ENCODE results near the gene FXYD3. TPM values are rescaled to one million over a fixed set of nuclear protein-coding genes. Genes with fewer than 3 reads are reported as not detected.

Gene FXYD3
- total RNA-seq, 6 experiments from 2014 or later, result 1.0 TPM; not detected in 5

DNA sequence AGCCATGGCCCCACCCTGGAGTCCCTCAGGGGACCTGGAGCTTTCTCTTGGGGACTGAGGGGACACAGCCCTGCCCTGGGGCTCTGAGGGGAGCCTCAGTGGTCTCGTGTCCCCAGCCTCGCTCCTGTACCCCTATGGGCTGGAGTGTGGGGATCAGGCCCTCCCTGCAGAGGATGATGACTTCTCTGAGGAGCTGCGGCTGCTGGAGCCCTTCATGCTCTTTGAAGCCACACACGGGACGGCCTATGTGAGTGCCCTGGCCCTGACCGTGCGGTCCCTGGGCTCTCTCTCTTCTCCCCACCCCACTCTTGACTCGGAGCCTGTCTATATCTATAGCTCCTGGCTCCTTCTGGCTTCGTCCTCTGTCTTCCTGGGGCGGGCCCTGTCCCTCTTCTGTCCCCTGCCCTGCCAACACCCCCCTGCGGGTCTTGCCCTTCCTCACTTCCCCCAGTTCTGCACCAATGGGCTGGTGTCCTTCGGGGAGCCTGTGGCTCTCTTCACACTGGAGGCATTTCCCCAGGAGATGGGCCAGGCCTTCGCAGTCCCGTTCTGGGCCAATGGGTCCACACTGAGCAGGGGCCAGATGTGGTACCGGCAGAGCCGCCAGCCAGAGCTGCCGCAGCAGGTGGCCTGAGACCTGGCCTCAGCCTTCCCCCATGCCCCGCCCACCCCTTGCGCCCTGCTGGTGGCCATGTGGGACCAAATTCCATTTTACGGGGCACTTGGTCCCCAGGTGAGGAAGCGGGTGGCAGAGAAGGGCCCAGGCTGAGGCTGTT is 41.0 kb upstream of the FXYD3 start:
- H3K36me3 ChIP-seq, result no peaks in the 10 kb centered on the region
- TF ChIP-seq, protein P1, sequence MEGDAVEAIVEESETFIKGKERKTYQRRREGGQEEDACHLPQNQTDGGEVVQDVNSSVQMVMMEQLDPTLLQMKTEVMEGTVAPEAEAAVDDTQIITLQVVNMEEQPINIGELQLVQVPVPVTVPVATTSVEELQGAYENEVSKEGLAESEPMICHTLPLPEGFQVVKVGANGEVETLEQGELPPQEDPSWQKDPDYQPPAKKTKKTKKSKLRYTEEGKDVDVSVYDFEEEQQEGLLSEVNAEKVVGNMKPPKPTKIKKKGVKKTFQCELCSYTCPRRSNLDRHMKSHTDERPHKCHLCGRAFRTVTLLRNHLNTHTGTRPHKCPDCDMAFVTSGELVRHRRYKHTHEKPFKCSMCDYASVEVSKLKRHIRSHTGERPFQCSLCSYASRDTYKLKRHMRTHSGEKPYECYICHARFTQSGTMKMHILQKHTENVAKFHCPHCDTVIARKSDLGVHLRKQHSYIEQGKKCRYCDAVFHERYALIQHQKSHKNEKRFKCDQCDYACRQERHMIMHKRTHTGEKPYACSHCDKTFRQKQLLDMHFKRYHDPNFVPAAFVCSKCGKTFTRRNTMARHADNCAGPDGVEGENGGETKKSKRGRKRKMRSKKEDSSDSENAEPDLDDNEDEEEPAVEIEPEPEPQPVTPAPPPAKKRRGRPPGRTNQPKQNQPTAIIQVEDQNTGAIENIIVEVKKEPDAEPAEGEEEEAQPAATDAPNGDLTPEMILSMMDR (IDR thresholded peaks at IDR 0.05), result no peak
- TF ChIP-seq POLR2A (IDR thresholded peaks at IDR 0.05), result no peak
- H3K4me1 ChIP-seq, result no peaks in the 10 kb centered on the region
- H3K4me3 ChIP-seq, result no peak overlapping the region
- ATAC-seq, result peak in 1 of 4 donors; percentile 14
- intact Hi-C loops (cut with DNase I), result no loop called here
- DNase-seq, result no peak
- H3K27ac ChIP-seq, result no peak overlapping the region
- H3K9me3 ChIP-seq, result no peaks in the 10 kb centered on the region
- H3K27me3 ChIP-seq, result no peaks in the 10 kb centered on the region
- 86% methylated on average over 8 of the region's 21 CpGs for WGBS (ENCODE audit: insufficient coverage, low coverage, low lambda C conversion rate, missing lambda C conversion rate)

DNA sequence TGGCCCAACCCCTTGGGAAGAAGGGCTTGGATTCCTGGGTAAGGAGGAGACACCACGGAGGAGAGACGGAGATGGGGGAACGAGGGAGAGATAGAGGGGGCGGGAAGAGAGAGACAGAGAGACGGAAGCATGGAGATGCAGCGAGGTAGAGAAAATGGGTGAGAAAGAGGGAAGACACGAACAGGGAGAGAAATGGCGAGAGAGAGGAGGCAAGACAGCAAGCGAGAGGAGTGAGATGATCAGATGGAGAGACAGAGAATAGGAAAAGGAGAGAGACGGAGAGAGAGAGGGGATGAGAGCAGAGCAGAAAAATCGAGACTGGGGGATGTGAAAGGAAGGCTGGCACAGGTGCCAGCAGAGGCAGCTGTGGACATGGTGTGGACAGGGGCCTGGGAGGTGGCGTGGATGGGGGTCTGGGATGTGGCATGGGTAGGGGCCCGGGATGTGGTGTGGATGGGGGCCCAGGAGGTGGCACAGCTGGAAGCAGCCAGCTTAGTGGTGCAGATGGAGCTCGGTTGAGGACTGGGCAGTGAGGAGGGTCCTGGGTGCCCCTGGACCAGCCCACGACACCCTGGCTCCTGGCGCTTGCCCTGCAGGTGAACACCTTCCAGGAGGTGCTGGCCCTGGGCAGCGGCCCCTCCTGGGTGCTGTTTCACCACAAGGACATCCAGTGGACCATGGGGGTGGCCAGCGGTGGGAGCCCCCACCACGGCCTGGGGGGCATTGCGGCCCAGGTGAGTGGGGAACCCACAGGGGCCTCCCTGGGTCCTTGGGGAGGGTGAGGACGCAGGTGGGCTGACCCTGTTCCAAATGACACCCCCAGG is 40.2 kb upstream of the FXYD3 start:
- TF ChIP-seq, protein P1 (IDR thresholded peaks at IDR 0.05), result no peak
- no peak for TF ChIP-seq POLR2A (IDR thresholded peaks at IDR 0.05)
- H3K4me3 ChIP-seq, result no peak overlapping the region
- ATAC-seq (peak in 1 of 4 donors; percentile 4), DNase-seq (no peak)
- no peaks in the 10 kb centered on the region for H3K9me3 ChIP-seq
- 86% methylated on average over 12 of the region's 21 CpGs for WGBS (ENCODE audit: insufficient coverage, low coverage, low lambda C conversion rate, missing lambda C conversion rate)
- H3K27me3 ChIP-seq, result no peaks in the 10 kb centered on the region
- H3K27ac ChIP-seq, result no peak overlapping the region
- H3K4me1 ChIP-seq, result peaks cover 0 to 3% (median 1%) of the 10 kb centered on the region in 4 donors
- no peaks in the 10 kb centered on the region for H3K36me3 ChIP-seq
- intact Hi-C loops (cut with DNase I), result no loop called here

DNA sequence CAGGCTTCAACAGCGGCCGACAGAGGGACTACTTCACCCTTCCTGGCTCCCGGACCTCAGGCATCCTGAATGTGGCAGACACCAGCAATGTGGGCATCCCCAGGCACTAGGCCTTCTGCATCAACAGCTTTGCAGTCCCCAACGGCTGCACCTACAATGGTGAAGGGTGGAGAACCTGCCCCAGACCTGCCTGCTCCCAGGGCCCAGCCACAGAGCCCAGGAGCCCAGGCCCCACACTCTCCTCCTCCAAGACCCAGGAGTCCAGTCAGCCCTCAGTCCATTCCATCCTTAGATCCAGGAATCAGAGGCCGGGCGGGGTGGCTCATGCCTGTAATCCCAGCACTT is 39.6 kb upstream of the FXYD3 start:
- H3K27me3 ChIP-seq, result no peaks in the 10 kb centered on the region
- 67% methylated on average over 1 of the region's 6 CpGs for WGBS (ENCODE audit: insufficient coverage, low coverage, low lambda C conversion rate, missing lambda C conversion rate)
- intact Hi-C loops (cut with DNase I), result no loop called here
- no peaks in the 10 kb centered on the region for H3K9me3 ChIP-seq
- ATAC-seq, result no peak
- H3K36me3 ChIP-seq, result no peaks in the 10 kb centered on the region
- peaks cover 0 to 8% (median 4%) of the 10 kb centered on the region in 4 donors for H3K4me1 ChIP-seq
- no peak for DNase-seq
- H3K27ac ChIP-seq, result no peak overlapping the region
- no peak overlapping the region for H3K4me3 ChIP-seq
- TF ChIP-seq, protein P1 (IDR thresholded peaks at IDR 0.05), result no peak
- no peak for TF ChIP-seq POLR2A (IDR thresholded peaks at IDR 0.05)

DNA sequence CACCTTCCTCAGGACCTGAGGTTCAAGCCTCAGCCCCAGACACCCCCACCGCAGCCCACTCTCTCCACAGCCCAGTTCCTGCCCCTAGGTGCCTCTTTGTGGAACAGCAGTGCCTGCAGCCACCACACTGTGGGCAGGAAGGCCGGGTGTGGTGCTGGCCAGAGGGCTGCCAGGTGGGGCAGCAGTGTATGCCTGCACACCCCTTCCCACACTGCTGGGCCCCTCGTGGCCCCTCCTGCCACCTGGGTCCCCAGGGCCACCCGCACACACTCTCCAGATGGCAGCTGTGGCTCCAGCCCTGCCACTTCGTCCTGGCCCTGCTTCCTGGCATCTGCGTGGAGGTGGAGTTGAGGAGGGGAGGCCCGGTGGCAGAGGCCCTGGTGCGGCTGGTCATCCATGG is 39.0 kb upstream of the FXYD3 start:
- no CpG with 5 or more reads among the region's 8 CpGs for WGBS (ENCODE audit: insufficient coverage, low coverage, low lambda C conversion rate, missing lambda C conversion rate)
- intact Hi-C loops (cut with DNase I), result no loop called here
- Histone ChIP-seq H3K27ac (no peak overlapping the region), H3K27me3 (no peaks in the 10 kb centered on the region), H3K36me3 (no peaks in the 10 kb centered on the region), H3K4me1 (peaks cover 0 to 15% (median 5%) of the 10 kb centered on the region in 4 donors), H3K4me3 (no peak overlapping the region), H3K9me3 (no peaks in the 10 kb centered on the region)
- no peak for DNase-seq
- no peak for ATAC-seq
- TF ChIP-seq POLR2A (IDR thresholded peaks at IDR 0.05), result no peak
- TF ChIP-seq, protein P1 (IDR thresholded peaks at IDR 0.05), result no peak

Data from right lobe of liver (tissue), 6 donors.